SK-MEL-5 (cell line): Measurements from ENCODE around the gene HS6ST2. TPM values are rescaled to one million over a fixed set of nuclear protein-coding genes. Genes with fewer than 3 reads are reported as not detected.

Source experiments
- DNase-seq: peaks from one replicate; pipeline ENCODE4 v3.0.0-alpha.2; 2016; ENCODE audit warnings: low read depth, low spot score
- in situ Hi-C: cut with HindIII; loops from 2 replicates; pipeline ENCODE4 v1.10.0; 2016; ENCODE audit warnings: low sequenced_read_pairs, high pct_unique_total_duplicates, low pct_unique_long_range_greater_than_20kb
- total RNA-seq: library from RNA; depleted of rRNA; stranded (reverse); fragments of >200 nt; shearing (Covaris generic); gene quantifications from 2 replicates; pipeline ENCODE4 v1.2.3, GENCODE V29; 2014

Gene HS6ST2
- total RNA-seq, 1 experiment from 2014 or later, result 5.6 TPM

DNA sequence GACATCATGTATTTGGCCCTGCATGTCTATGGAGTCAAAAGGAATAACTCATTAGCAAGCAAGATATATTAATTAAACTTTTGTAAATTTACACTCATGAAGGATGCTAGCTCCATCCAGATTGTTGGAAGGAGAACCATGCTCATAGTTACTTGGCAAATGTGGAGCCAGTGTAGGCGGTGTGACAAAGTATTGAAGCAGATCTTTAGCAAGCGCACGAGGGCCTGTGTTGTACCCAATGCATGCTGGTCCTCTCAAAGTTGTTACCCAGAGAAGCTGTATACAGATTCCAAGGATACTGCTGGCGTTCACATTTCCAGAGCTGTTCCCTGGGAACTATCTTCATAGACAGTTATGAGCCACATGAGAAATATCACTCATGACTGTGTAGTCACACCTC, 273.2 kb downstream of the HS6ST2 start:
- no peak for DNase-seq
- in situ Hi-C loops, result no loop called here

GRCh38 chrX:132677233-132677716, 281.2 kb downstream of the HS6ST2 start:
- DNase-seq, result no peak

DNA sequence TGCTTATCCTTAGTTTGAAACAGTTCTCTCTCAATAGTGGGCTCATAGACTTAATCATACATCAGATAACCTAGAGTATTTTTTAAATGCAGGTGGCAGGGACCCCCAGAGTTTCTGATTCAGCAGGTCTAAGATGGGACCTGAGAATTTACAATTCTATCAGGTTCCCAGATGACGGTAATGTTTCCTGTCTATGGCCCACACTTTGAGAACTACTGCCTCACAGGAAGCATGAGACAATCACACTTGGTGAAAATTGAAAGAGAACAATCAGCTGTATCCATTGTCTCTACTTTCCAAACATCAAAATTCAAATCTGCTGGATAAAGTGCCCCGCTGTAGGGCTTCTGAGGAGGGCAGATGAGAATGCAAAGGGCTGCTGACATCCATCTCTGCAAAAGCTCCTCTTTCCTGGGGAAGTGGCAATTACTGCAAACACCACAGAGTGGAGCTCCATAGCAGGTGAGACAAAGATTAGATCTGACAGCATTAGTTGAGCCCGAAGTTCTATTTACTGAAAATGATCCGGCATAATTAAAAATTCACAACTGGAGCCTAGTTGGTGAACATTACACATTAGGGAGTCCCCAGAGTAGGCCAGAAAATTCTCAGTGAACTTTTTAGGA, 281.8 kb downstream of the HS6ST2 start:
- in situ Hi-C loops, result no loop called here

More at GRCh38 chrX:132677233-132677716, 281.2 kb downstream of the HS6ST2 start:
- in situ Hi-C loops, result no loop called here

GRCh38 chrX:132676102-132676501, 282.3 kb downstream of the HS6ST2 start:
- no peak for DNase-seq
- in situ Hi-C loops, result no loop called here

More for the DNA sequence above, 281.8 kb downstream of the HS6ST2 start:
- DNase-seq, result peak; percentile 23

DNA sequence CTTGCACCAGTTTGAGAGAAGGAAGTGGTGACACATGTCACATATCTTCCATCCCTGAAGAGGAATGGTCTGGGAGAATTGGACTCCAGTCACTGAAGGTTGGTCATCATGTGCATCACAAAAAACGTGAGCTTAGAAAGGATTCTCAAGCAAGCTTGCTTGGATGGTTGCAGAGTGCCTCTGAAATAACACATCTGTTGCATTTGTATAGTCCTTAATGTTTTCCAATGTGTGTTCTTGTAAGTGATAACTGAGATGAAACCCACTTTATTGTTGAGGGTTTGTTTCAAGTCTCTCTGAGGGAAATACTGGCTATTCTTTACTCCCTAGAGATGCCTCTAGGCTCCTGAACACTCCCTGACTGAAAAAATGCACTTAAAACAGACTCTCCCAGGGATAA, 285.1 kb downstream of the HS6ST2 start:
- in situ Hi-C loops, result no loop called here
- no peak for DNase-seq

DNA sequence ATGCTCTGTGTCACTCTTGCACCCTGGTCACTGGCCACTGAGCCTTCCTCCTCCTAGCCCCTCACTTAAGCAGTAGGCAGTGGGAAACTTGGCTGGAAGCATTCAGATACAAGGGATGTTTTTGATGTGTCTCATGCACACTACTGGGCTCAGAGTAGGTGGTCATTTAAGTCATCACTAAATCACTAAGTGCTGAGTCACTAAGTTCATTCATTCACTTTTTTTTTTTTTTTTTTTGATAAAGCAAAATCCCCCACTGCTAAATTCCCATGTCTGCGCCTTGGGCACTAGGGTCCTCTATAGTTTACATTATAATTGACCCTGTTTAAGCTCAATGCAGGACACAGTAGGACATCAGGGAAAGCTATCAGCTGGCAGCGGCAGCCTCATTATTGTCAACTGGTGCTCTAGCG, 287.2 kb downstream of the HS6ST2 start:
- in situ Hi-C loops, result no loop called here
- no peak for DNase-seq

DNA sequence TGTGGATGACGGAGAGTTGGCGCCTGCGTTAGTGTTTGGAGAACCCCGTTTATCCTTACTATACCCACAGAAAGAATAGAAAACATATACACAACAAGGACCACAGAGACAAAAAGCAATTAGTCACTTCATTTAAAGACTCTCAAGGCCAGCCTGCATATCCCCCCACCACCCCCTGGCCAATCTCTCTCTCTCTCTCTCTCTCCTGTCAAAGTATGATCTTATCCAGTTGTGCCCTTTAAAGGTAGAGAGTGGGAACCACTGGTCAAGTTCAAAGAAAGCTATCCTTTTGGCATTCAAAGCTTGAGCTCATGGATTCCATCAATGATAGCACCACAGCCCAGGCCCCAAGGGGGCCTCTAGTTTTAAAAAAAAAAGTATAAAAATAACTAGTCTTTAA, 289.3 kb downstream of the HS6ST2 start:
- no peak for DNase-seq
- in situ Hi-C loops, result no loop called here

GRCh38 chrX:132668178-132668577, 290.3 kb downstream of the HS6ST2 start:
- no peak for DNase-seq
- in situ Hi-C loops, result no loop called here

- in situ Hi-C loops, result no loop called here
- DNase-seq, result no peak
Measured at GRCh38 chrX:132665676-132666075, 292.8 kb downstream of the HS6ST2 start.

GRCh38 chrX:132664273-132664672, 294.2 kb downstream of the HS6ST2 start:
- DNase-seq, result no peak
- in situ Hi-C loops, result no loop called here

DNA sequence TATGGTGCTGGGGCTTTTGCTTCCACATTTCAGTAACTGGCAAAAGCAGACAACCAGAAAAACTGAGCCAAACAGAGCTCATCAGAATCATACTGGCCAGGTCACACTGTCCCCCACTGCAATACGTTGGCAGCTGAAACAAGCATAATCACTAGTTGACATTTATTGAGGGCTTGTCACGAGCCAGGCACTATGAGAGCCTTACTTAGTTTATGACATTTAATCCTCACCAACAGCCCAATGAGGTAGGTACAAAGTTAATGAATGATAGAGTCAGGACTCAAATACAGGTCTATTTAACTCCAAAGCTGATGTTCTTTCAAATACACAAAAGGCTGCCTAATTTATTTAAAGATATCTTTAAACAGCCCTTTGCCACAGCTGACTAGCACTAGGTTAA, 295.6 kb downstream of the HS6ST2 start:
- in situ Hi-C loops, result no loop called here
- no peak for DNase-seq

DNA sequence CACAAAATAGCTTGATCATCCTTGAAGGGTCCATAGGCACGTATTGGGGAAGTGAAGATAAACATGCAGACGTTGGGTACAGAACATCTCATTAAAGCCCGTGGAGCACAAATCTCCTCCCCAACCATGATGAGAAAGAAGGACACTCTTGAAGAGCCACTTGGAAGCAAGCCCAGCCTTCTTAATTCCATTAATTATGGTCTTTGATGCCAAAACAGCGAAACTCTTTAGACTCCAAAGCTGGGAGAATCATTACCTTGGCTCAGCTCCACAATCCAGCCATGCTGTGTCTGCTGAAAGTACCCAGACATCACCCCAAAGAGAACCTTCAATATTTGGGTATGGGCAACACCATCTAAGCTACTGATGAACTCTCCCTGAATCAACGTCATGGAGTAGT, 300.6 kb downstream of the HS6ST2 start:
- in situ Hi-C loops, result no loop called here
- no peak for DNase-seq

DNA sequence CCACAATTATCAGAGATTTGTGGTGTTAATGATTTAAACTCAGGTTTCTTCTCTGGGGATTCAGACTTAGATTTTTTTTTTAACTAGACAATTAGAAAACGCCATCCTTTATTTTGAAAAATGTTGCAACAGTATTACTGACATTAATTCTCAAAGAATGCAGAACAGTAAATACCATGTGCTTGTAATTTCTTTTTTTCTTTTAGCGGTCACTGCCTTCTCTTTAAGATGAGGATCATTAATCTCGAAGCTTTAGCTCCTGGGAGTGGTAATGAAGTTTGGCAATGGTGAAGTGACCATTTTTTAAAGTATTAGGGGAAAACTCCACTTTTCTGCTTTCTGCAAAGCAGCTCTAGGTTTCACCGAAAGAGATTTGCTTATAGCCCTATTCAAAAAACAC, 305.6 kb downstream of the HS6ST2 start:
- in situ Hi-C loops, result no loop called here
- DNase-seq, result no peak

DNA sequence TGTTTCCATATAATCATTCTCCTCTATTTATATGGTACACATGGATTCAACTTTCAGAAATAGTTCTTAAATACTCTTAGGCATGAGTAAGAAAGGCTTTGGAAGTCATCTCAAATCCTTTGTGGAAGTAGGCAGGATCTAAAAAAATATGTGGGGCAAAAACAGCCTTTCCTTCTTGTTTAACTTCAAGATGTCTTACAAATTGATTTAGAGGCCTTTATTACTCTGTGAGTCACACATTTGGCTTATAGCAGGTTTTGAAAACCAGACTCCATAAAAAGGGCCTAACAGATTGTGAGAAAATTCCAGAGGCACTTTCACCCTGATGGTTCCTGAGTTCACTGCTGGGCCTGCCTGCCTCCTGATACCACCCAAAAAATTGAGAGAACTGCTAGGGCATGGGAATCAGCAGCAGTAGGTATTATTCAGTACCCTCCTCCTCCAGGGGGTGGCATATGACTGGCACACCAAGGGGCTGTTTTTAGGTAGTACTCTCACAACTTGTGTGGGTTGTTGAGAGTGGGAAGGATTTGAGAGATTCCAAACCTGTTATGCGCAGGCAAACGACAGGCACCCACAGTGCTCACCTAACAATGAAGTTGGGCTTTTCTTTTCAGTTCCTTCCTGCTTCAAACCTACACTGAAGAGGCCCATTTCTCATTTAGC, 306.9 kb downstream of the HS6ST2 start:
- in situ Hi-C loops, result no loop called here
- peak; percentile 38 for DNase-seq

GRCh38 chrX:132648895-132649294, 309.5 kb downstream of the HS6ST2 start:
- in situ Hi-C loops, result no loop called here
- no peak for DNase-seq

GRCh38 chrX:132639446-132639845, 319.0 kb downstream of the HS6ST2 start:
- DNase-seq, result no peak
- in situ Hi-C loops, result no loop called here

- no peak for DNase-seq
- in situ Hi-C loops, result no loop called here
Measured at GRCh38 chrX:132638313-132638712, 320.1 kb downstream of the HS6ST2 start.

DNA sequence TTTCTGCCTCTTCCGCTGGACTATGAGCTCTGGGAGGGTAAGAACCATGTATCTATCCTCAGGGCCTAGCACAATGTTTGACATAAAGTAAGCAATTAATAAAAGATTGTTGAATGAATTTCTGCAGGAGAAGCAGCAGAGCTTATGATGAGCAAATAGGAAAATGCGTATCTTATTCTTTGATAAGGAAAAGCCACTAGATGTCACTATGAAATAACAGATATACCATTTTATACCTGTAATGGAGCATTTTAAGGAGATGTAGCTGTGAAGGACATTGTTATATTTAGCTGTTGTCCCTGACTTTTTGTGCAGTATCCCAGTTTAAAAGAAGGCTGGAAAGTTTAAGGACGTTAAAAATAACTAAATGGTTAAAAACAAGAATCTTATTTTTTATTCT, 322.3 kb downstream of the HS6ST2 start:
- in situ Hi-C loops, result no loop called here

GRCh38 chrX:132634521-132634920, 323.9 kb downstream of the HS6ST2 start:
- DNase-seq, result peak; percentile 68
- in situ Hi-C loops, result no loop called here

More for the DNA sequence above, 322.3 kb downstream of the HS6ST2 start:
- DNase-seq, result peak; percentile 37
